Measurements from ENCODE around the gene KLF16.
A peak's percentile ranks its signal among the peaks of the same experiment; 100 is the strongest.

Gene KLF16

GRCh38 chr19:1839658-1840540 lies 23.5 kb downstream of the KLF16 start:
- no peak for DNase-seq

- peak; percentile 34 to 60 for DNase-seq
Observed at GRCh38 chr19:1837625-1838105, 25.7 kb downstream of the KLF16 start.

- no peak for DNase-seq
Observed at GRCh38 chr19:1837222-1837565, 26.2 kb downstream of the KLF16 start.

GRCh38 chr19:1836458-1837221 lies 26.7 kb downstream of the KLF16 start:
- no peak for DNase-seq

GRCh38 chr19:1833540-1833939 lies 29.8 kb downstream of the KLF16 start:
- no peak for DNase-seq

- no peak for DNase-seq
Observed at GRCh38 chr19:1832046-1832663, 31.2 kb downstream of the KLF16 start.

GRCh38 chr19:1830978-1831377 lies 32.4 kb downstream of the KLF16 start:
- no peak for DNase-seq

GRCh38 chr19:1830568-1830967 lies 32.8 kb downstream of the KLF16 start:
- DNase-seq = no peak

GRCh38 chr19:1829958-1830357 lies 33.4 kb downstream of the KLF16 start:
- DNase-seq = no peak

- DNase-seq = no peak
Observed at GRCh38 chr19:1828279-1829238, 34.8 kb downstream of the KLF16 start.

- DNase-seq = no peak
Observed at GRCh38 chr19:1827566-1828278, 35.7 kb downstream of the KLF16 start.

GRCh38 chr19:1826557-1827521 lies 36.5 kb downstream of the KLF16 start:
- no peak for DNase-seq

GRCh38 chr19:1825909-1826556 lies 37.3 kb downstream of the KLF16 start:
- DNase-seq = peak; percentile 66 to 71

- no peak for DNase-seq
Observed at GRCh38 chr19:1824252-1824622, 39.1 kb downstream of the KLF16 start.

- no peak for DNase-seq
Observed at GRCh38 chr19:1823539-1824251, 39.7 kb downstream of the KLF16 start.

GRCh38 chr19:1823020-1823419 lies 40.4 kb downstream of the KLF16 start:
- no peak for DNase-seq

- DNase-seq = no peak
Observed at GRCh38 chr19:1822210-1822609, 41.2 kb downstream of the KLF16 start.

GRCh38 chr19:1819341-1820255 lies 43.8 kb downstream of the KLF16 start:
- DNase-seq = no peak

Data from stimulated activated CD4-positive, alpha-beta T cell treated with anti-CD3 and anti-CD28 coated beads, Interleukin-4, amount 100 ng/mL, for 4 hours (primary cell).